Measurements from ENCODE around the gene CNOT1. TPM values are rescaled to one million over a fixed set of nuclear protein-coding genes. Genes with fewer than 3 reads are reported as not detected.
"Not testable (repeated sequence)": the region's sequence is repeated elsewhere in the genome, so short reads cannot be mapped to it uniquely, and the experiment has no call there.

CNOT1 gene
- total RNA-seq, 2 donors from 2014 or later, result 306 to 397 TPM

DNA sequence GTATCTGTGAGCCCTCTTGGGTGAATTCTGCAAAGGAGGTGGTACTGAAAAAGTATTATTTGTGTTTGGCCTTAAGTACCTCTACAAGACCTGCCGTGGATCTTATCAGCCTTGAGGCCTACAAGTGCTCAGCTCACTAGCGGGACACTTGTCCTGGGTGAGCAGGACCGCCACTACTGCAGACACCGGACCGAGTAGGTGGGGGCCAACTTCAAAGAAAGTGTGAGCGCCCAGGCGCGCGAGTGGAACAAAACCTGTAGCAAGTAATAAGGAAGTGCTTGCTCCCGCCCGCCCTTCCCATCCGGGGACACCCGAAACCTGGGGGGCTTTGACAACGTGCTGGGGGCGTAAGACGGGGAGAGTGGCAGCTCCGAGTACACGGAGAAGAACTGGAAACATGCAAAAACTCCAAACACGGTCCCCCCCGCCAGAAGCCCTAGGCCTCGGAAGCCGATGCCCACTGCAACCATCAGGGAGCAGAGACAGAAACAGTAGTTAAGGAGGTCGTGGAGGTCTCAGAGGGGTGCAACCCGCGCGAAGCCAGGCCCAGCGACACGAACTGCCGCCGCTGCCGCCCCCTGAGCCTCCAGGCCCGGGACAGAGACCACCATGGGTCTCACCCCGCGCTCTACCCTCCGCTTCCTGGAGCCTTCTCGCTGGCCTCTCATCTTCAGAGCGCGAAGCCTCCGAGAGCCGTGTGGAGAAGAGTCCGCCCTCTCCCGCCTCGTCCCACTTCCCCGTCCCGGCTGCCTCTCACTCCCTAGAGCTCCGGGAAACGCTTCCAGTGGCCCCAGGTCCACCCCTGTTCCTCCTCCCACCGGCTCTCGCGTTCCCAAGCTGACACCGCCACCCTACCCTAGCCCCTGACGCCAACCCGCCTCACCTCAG lies 537 bp downstream of the CNOT1 start:
- H3K4me1 Mint-ChIP-seq (ENCODE audit: low read depth in 2 of 2), result peaks cover 25 to 35% of the 10 kb centered on the region in 2 donors
- peak overlapping the region; percentile 89 for H3K4me3 Mint-ChIP-seq
- DNase-seq (ENCODE audit: low spot score), result no peak
- H3K9me3 Mint-ChIP-seq, result no peaks in the 10 kb centered on the region
- H3K27me3 Mint-ChIP-seq, result no peaks in the 10 kb centered on the region
- peak overlapping the region; percentile 97 for H3K27ac Mint-ChIP-seq
- ATAC-seq, result peak; percentile 1
- peaks cover 6% of the 10 kb centered on the region for H3K36me3 Mint-ChIP-seq

DNA sequence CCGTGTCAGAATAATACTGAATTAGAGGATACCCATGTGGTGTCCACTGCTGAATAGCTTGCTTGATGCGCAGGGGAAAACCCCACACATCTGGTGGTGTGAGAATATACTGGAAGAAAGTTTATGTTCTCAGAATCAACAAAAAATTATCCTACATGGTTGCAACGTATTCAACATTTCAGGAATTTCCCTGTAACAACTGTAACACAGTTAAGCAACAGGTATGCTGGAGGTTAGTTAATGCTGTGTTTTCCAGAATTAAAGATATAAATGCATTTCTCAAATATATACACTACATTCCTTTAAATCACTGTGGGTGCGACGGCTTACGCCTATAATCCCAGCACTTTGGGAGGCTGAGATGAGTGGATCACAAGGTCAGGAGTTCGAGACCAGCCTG lies 5.4 kb downstream of the CNOT1 start:
- DNase-seq (ENCODE audit: low spot score) (no peak), ATAC-seq (peak in 1 of 2 donors; percentile 71)
- Mint-ChIP-seq H3K9me3 (no peaks in the 10 kb centered on the region), H3K4me1 (ENCODE audit: low read depth in 2 of 2) (peaks cover 27 to 28% of the 10 kb centered on the region in 2 donors), H3K27me3 (no peaks in the 10 kb centered on the region), H3K4me3 (peak overlapping the region; percentile 27), H3K36me3 (peaks cover 13% of the 10 kb centered on the region), H3K27ac (peak overlapping the region in 1 of 2 donors; percentile 66)

- no peak for DNase-seq (ENCODE audit: low spot score)
- peaks cover 18 to 27% of the 10 kb centered on the region in 2 donors for H3K4me1 Mint-ChIP-seq (ENCODE audit: low read depth in 2 of 2)
- no peaks in the 10 kb centered on the region for H3K9me3 Mint-ChIP-seq
- H3K4me3 Mint-ChIP-seq, result no peak overlapping the region
- H3K27me3 Mint-ChIP-seq, result no peaks in the 10 kb centered on the region
- no peak for ATAC-seq
- H3K27ac Mint-ChIP-seq, result no peak overlapping the region
- H3K36me3 Mint-ChIP-seq, result peaks cover 7% of the 10 kb centered on the region
Measured at GRCh38 chr16:58620396-58620795, 9.2 kb downstream of the CNOT1 start.

GRCh38 chr16:58615280-58615679 lies 14.3 kb downstream of the CNOT1 start:
- Mint-ChIP-seq H3K27ac (peak overlapping the region in 1 of 2 donors; percentile 50), H3K4me3 (no peak overlapping the region), H3K9me3 (no peaks in the 10 kb centered on the region), H3K36me3 (peaks cover 7% of the 10 kb centered on the region), H3K4me1 (ENCODE audit: low read depth in 2 of 2) (peaks cover 6 to 15% of the 10 kb centered on the region in 2 donors), H3K27me3 (no peaks in the 10 kb centered on the region)
- no peak for ATAC-seq
- no peak for DNase-seq (ENCODE audit: low spot score)

- ATAC-seq (no peak), DNase-seq (ENCODE audit: low spot score) (no peak)
- H3K4me1 Mint-ChIP-seq (ENCODE audit: low read depth in 2 of 2), result peaks cover 6 to 15% of the 10 kb centered on the region in 2 donors
- H3K36me3 Mint-ChIP-seq, result peaks cover 3% of the 10 kb centered on the region
- no peaks in the 10 kb centered on the region for H3K27me3 Mint-ChIP-seq
- H3K27ac Mint-ChIP-seq, result peak overlapping the region in 1 of 2 donors; percentile 50
- no peak overlapping the region for H3K4me3 Mint-ChIP-seq
- H3K9me3 Mint-ChIP-seq, result no peaks in the 10 kb centered on the region
Measured at GRCh38 chr16:58614860-58615259, 14.8 kb downstream of the CNOT1 start.

DNA sequence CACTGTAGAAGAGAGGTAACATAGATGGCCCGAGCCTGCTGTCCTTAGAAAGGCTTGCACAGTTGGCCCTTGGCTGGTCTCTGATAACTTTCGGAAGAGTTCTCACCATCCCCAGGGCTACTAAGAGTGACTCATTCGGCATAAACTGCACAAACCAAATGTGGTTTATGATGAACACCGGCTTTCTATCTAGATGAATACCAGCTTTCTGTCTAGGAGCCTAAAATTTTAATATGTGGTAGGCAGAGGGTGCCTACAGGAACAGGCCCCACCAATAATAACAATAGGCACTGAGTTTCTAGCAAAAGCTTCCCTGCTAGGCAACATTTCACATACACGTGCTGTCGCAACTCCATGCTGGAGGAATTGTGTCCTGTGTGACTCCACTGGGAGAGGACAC lies 15.4 kb downstream of the CNOT1 start:
- H3K27ac Mint-ChIP-seq, result no peak overlapping the region
- H3K27me3 Mint-ChIP-seq, result no peaks in the 10 kb centered on the region
- H3K36me3 Mint-ChIP-seq, result no peaks in the 10 kb centered on the region
- H3K4me1 Mint-ChIP-seq (ENCODE audit: low read depth in 2 of 2), result peaks cover 6 to 14% of the 10 kb centered on the region in 2 donors
- DNase-seq (ENCODE audit: low spot score) (no peak), ATAC-seq (no peak)
- no peaks in the 10 kb centered on the region for H3K9me3 Mint-ChIP-seq
- no peak overlapping the region for H3K4me3 Mint-ChIP-seq

DNA sequence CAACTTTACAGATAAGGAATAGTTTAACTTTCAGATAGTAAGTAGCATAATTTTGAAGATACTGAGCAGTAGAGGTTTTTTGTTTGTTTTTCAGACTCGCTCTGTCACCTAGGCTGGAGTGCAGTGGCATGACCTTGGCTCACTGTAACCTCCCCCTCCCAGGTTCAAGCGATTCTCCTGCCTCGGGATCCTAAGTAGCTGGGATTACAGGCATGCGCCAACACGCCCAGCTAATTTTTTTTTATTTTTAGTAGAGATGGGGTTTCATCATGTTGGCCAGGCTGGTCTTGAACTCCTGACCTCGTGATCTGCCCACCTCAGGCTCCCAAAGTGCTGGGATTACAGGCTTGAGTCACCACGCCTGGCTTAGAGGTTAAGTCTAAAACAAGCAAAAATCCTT lies 16.7 kb downstream of the CNOT1 start:
- H3K9me3 Mint-ChIP-seq; H3K4me3 Mint-ChIP-seq; DNase-seq (ENCODE audit: low spot score); H3K36me3 Mint-ChIP-seq; ATAC-seq; H3K27ac Mint-ChIP-seq; H3K27me3 Mint-ChIP-seq: not testable (repeated sequence)
- H3K4me1 Mint-ChIP-seq (ENCODE audit: low read depth in 2 of 2), result peaks cover 12 to 18% of the 10 kb centered on the region in 2 donors

- no peak overlapping the region for H3K27ac Mint-ChIP-seq
- no peaks in the 10 kb centered on the region for H3K27me3 Mint-ChIP-seq
- ATAC-seq (no peak), DNase-seq (ENCODE audit: low spot score) (no peak)
- no peaks in the 10 kb centered on the region for H3K9me3 Mint-ChIP-seq
- H3K4me1 Mint-ChIP-seq (ENCODE audit: low read depth in 2 of 2), result peaks cover 17 to 23% of the 10 kb centered on the region in 2 donors
- H3K4me3 Mint-ChIP-seq, result no peak overlapping the region
- no peaks in the 10 kb centered on the region for H3K36me3 Mint-ChIP-seq
Measured at GRCh38 chr16:58608601-58609136, 21.0 kb downstream of the CNOT1 start.

GRCh38 chr16:58605562-58605961 lies 24.1 kb downstream of the CNOT1 start:
- DNase-seq (ENCODE audit: low spot score), result no peak
- Mint-ChIP-seq H3K9me3 (no peaks in the 10 kb centered on the region), H3K4me3 (no peak overlapping the region), H3K4me1 (ENCODE audit: low read depth in 2 of 2) (peaks cover 29 to 32% of the 10 kb centered on the region in 2 donors), H3K36me3 (peaks cover 4% of the 10 kb centered on the region), H3K27me3 (no peaks in the 10 kb centered on the region), H3K27ac (no peak overlapping the region)
- no peak for ATAC-seq

GRCh38 chr16:58591083-58591482 lies 38.5 kb downstream of the CNOT1 start:
- Mint-ChIP-seq H3K36me3 (peaks cover 30% of the 10 kb centered on the region), H3K4me1 (ENCODE audit: low read depth in 2 of 2) (peaks cover 19 to 29% of the 10 kb centered on the region in 2 donors)

DNA sequence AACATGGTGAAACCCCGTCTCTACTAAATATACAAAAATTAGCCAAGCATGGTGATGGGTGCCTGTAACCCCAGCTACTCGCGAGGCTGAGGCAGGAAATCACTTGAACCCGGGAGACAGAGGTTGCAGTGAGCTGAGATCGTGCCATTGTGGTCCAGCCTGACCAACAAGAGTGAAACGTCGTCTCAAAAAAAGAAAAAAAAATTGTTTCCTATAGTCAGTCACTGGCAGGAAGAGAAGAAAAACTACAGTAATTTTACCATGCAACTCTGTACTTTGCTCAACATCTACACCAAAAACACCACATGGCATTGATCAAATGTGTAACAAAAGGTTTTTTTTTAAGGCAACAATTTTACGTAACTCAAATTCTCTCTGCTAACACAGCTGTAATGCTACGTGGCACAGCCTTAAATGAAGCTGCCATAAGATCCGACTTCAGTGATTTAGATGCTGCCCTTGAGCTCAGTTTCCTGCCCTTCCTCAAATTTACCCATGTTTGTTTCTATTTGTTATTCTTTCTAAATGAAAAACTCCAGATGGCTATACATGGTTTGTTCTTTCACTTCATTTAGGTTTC lies 40.2 kb downstream of the CNOT1 start:
- H3K27me3 Mint-ChIP-seq, result no peaks in the 10 kb centered on the region
- DNase-seq (ENCODE audit: low spot score) (no peak), ATAC-seq (peak; percentile 45 to 48)
- peaks cover 36% of the 10 kb centered on the region for H3K36me3 Mint-ChIP-seq
- peak overlapping the region; percentile 63 to 64 for H3K27ac Mint-ChIP-seq
- peaks cover 24 to 33% of the 10 kb centered on the region in 2 donors for H3K4me1 Mint-ChIP-seq (ENCODE audit: low read depth in 2 of 2)
- H3K9me3 Mint-ChIP-seq, result no peaks in the 10 kb centered on the region
- H3K4me3 Mint-ChIP-seq, result no peak overlapping the region

More at GRCh38 chr16:58591083-58591482, 38.5 kb downstream of the CNOT1 start:
- Mint-ChIP-seq H3K4me3 (no peak overlapping the region), H3K27ac (peak overlapping the region in 1 of 2 donors; percentile 63), H3K9me3 (no peaks in the 10 kb centered on the region), H3K27me3 (no peaks in the 10 kb centered on the region)
- DNase-seq (ENCODE audit: low spot score) (no peak), ATAC-seq (no peak)

DNA sequence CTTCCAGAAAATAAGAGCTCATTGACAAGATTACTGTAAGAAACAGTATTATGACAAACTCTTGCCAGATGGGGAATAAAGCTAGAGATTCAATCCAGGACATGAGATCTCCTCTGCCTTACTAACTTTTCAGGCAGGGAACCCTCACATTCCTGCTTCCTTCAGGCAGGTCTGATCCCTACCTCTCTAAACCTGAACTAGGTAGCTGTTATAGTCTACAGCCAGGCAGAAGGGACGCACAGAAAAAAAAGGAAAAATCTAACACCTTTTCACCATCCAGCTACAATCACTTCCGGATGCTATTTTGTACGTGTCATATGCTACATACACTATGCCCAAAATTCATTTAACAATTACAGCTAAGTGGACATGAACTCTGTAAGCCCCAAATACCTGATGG lies 41.2 kb downstream of the CNOT1 start:
- H3K27me3 Mint-ChIP-seq, result no peaks in the 10 kb centered on the region
- ATAC-seq (no peak), DNase-seq (ENCODE audit: low spot score) (no peak)
- H3K4me3 Mint-ChIP-seq, result no peak overlapping the region
- H3K27ac Mint-ChIP-seq, result no peak overlapping the region
- H3K4me1 Mint-ChIP-seq (ENCODE audit: low read depth in 2 of 2), result peaks cover 24 to 33% of the 10 kb centered on the region in 2 donors
- no peaks in the 10 kb centered on the region for H3K9me3 Mint-ChIP-seq
- H3K36me3 Mint-ChIP-seq, result peaks cover 36% of the 10 kb centered on the region

DNA sequence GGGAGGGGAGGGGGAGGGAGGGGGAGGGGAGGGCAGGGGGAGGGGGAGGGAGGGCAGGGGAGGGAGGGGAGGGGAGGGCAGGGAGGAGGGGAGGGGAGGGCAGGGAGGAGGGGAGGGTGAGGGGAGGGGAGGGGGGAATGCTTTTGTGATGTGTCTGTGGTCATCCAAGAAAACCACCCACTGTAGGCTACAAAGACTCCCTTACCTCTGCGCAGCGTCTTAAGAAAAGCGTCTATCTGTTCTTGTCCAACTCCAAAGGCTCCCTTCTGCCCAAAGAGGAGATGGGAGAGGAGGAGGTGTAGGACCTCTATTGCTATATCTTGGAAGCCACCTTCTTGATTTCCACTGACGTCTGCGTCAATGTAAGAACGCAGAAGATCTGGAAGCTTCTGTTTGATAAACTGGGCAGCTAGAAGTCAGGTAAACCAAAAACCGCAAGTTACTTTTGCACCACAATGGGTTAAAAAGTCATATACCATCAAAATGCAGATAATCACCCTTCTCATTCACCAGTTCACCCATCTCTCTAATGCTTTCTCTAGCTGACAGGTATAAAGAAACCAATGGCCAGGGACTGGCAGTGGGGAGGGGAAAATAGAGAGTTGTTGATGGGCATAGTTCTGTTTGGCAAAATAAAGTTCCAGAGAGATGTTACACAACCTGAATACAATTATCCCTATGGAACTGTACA lies 43.1 kb downstream of the CNOT1 start:
- no peaks in the 10 kb centered on the region for H3K27me3 Mint-ChIP-seq

More for the DNA sequence above, 43.1 kb downstream of the CNOT1 start:
- Mint-ChIP-seq H3K9me3 (no peaks in the 10 kb centered on the region), H3K4me1 (ENCODE audit: low read depth in 2 of 2) (peaks cover 24 to 29% of the 10 kb centered on the region in 2 donors), H3K4me3 (no peak overlapping the region), H3K36me3 (peaks cover 34% of the 10 kb centered on the region), H3K27ac (peak overlapping the region in 1 of 2 donors; percentile 63)
- DNase-seq (ENCODE audit: low spot score), result no peak
- no peak for ATAC-seq
